ENCODE results near the gene MYO1E.

Gene MYO1E

DNA sequence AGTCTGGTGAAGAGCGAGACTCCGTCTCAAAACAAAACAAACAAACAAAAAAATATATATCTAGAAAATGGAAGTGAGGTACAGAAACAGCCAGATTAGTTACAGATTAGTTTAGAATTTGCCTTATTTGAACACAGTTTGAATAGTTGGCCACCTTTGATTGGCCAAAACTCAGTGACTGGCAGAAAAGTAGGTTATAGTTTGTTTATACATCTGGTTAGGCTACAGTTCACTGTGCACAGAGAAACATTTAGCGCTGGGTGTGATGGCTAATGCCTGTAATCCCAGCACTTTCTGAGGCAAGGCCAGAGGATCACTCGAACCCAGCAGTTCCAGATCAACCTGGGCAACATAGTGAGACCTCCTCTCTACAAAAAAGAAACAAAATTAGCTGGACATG, 114.4 kb downstream of the MYO1E start:
- no peak for DNase-seq

DNA sequence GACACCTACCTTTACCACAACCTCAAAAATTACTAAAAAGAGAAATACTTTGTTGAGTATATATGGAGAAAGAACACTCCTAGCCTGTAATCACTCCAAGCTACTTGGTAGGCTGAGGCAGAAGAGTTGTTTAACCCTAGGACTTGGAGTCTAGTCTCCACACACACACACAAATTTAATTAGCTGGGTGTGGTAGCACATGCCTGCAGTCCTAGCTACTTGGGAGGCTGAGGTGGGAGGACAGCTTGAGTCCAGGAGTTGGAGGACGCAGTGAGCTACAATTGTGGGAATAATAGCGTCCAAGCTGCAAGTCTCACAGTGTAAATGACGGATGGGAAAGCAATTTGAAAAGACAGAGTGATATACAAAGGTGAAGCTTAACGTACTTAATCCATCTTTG, 115.5 kb downstream of the MYO1E start:
- no peak for DNase-seq

DNA sequence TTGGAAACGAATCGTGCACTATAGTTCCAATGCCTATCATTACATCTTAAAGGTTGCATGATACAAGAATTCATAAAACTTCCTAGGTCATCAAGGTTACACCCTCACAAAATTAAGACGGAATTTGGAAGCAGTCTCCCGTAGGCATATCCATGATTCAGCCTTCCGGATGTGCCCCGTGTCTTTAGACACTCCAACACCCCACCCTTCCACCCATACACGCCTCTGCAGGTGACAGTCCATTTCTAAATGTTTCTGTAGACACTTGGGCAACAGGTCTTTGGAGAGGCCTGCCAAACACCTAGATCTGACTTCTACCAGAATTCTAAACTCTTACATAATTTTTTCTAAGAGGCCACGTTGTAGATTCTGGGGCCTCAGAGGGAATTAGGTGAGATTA, 116.2 kb downstream of the MYO1E start:
- no peak for DNase-seq

DNA sequence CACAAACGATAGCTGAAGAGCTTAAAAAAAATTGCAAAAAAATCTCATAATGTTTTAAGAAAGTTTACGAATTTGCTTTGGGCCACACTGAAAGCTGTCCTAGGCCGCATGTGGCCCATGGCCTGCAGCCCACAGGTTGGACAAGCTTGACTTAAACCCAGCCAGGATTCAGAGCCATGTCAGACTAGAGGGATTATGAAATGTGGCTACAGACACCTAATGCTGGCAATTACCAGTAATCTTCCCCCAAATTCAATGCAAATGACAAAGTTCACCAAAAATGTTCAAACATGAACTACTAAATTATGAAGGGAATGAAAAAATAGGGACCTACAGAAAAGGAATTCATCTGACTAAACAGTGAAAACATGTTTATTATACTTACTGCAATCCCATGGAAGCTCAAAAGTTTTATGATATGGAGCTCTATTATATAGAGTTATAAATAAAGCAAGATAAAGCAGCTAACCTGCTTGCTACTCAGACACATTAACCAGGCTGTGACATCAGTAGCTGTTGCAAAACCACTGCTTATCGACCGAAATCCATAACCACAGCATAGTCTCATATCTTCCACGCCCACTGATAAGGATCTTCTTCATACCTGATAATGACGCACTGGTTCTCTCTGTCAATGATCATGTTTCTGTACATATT, 116.9 kb downstream of the MYO1E start:
- DNase-seq: no peak

DNA sequence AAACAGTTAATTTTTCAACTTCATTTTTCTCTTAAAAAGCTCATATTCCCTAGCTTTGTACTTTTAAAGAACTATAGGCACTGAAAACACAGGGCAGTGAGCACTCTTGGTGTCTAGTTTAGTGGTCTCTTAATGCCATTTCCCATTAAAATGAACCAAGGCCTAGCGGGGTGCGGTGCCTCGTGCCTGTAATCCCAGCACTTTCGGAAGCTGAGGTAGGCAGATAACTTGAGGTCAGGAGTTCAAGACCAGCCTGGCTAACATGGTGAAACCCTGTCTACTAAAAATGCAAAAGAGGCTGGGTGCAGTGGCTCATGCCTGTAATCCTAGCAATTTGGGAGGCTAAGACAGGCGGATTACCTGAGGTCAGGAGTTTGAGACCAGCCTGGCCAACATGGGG, 120.5 kb downstream of the MYO1E start:
- DNase-seq: no peak

DNA sequence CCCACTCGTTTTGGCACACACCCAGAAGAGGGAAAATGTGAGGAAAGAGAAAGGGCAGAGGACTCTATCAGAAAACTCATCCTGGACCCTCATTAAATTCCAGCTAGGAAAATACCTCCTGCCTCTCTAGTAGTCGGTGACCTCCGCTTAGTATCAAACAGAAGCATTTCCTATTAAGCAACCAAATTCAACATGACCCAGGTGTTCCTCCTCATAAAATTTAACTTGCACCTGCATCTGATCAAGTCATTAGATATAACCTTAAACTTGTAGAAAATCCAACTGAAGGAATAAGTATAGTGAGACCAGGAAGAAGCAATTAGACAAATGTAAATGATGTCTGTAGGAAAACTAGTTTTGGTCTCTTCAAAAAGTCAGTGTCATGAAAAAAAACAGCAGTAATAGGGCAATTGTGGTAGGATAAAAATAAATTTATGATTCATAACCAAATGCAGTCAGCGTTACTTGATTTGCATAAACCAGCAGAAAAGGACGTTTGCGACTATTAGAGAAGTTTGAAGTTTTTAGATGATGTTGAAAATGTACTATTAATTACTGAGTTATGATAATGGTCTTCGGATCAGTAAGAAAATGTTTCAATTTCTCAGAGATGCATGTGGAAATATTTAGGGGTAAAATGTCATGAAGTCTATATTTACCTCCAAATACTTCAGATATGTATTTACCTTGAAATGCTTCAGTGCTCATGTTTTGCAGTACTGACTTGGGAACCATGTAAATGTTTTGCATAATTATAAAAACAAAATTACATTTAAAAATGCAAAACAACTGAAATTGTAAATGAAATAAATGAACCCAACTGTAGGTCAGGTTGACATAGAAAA, 121.4 kb downstream of the MYO1E start:
- DNase-seq: no peak

DNA sequence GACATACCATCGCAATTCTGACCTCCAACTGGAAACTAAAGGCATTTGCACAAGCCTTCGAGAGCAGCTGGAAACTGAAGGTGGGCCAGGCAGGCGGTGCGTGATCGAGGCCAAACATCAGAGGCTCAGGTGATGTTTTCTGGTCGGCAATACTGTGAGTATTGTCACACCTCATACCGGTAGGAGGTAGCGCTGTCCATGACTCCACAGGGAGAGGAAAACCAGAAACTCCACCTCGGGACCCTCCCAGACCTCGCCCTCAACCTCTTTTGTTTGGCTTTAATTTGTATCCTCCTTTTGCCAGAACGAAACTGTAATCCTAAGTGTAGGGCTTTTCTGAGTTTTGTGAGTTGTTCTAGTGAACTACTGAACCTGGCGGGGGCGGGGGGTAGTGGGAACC, 122.4 kb downstream of the MYO1E start:
- DNase-seq: no peak

DNA sequence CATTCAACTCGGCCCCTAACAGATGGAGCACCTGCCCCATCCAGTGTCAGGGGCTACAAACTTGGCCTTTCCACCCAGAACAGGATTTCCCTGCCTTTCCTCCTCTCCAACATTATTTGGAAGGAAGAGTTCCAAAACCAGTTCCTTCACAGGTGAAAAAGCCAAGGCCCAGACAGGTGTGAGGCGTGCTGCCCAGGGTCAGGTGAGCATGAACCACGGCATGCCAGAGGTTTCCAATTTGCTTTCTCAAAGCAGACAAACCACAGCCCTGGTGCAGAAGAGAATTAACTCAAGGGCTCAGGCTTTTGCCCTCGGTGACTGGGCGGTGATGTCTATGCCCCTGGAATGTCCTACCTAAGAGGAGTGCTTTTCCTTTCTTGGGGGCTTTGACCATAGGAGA, 122.9 kb downstream of the MYO1E start:
- DNase-seq: no peak

DNA sequence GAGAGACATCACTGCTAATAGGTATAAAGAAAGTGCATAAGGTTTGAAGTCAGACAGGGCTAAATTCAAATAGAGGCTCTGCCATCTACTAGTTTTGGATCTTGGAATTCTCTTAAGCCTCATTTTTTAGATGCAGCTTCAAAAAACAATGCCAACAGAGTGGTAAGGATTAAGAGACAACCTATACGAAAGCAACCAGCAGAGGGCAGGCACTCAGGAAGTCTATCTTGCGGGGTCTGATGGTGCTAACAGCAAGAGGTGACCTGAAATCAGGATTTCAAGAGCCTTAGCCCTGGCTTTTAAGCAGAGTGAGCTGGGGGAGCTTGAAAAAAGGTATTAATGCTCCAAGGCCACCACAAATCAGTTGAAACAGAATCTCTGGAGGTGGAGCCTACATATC, 125.3 kb downstream of the MYO1E start:
- DNase-seq: peak; percentile 50

DNA sequence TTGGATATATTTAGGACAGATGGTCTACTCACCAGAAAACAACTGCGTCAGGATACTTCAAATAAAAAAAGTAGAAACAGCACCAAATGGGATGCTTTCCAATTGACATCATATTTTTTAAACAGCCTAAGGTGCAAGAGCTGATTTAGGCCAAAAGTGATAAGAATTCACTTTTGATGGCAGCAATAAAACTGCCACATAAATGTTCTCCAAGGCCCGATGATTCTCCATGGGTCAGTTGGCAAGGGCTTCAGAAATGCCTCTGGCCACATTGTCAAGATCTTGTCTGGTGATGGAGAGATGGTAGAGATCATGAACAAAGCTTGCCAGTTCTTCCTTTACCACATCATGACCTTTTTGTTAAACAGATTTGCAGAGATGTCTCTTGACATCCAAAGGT, 127.1 kb downstream of the MYO1E start:
- DNase-seq: no peak

DNA sequence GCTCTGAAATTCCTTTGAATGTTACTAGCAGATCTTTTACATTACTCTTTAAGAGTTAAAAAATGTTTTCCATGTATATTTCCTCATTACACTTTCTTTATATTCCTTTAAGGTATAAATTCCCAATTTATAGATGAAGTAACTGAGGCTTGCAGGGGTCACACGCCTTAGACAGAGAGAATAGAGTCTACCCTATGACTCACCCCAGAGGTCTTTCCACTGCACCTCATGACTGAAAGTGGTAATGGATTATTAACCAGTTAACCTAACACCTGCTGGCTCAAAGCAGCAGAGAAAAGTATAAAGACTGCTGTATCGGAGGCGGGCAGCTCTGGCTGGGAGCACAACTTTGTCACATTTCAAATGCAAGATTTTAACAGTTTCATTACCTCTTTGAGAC, 128.3 kb downstream of the MYO1E start:
- DNase-seq: no peak

DNA sequence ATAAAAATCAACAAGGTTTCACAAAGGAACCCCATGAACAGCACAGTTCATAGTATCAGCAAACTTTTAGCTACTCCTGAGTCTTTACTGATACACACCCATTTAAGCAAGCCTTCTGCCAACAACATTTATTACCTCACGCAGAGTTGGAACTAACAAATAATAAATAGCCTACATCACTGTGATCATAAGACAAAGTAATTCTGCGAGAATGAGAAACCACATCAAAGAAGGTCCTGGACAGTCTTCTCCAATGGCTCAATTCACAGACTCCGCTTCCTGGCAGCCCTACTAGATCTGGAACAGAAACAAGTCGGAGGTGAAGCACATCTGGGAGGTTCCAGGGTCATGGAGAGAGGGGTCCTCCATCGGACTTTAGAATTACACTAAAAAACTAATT, 129.0 kb downstream of the MYO1E start:
- DNase-seq: no peak

DNA sequence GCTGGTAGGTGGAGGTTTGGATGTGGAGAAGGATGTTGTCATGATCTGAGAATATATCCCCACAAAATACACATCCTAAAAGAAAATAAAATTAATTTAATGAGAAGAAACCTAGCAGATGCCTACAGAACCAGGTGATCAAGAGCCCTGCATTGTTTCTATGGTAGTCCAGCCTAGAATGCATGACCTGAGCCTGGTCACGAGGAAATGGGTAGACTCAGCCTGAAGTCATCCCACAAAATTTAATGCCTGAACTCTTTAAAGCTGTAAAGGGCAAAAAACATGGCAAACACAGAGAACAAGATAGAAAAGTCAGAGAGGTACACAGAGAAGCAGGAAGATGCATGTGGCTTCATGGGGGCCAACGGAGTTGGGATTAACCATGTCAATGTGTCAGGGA, 130.0 kb downstream of the MYO1E start:
- DNase-seq: no peak

DNA sequence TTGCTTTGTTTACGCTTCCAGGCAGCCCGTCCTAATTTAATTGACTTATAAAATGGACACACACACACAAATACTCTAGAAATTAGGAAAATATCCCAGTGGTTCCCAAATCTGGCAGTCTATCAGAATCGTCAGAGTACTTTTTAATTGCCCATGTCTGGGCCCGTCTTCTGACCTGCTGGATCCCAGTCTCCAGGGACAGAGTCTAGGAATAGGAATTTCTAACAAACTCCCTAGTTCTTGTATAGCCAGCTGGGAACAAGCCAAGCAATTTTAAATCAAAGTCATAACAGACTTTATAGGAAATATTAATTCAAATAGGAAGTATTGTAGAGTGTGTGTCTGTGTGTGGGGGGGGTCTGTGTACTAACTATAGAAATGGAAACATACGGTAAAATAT, 132.6 kb downstream of the MYO1E start:
- no peak for DNase-seq

DNA sequence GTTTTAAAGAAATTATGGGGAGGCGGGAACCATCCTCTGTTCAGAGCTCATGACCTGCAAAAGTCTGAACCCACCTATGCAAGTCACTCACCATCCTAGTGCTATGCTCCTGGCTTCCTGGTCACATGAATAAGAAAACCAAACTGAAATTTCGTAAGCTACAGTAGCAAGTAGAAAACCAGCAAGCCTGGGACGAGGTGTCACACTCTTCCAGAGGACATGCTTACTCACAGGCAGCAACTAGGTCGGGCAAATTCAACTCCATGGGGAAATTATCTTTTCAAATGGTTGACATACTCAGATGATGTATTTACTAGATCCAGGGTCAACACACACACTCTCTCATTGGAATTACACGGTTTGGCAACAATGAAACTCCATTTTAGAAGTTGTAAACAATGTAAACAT, 134.7 kb downstream of the MYO1E start:
- DNase-seq: no peak

DNA sequence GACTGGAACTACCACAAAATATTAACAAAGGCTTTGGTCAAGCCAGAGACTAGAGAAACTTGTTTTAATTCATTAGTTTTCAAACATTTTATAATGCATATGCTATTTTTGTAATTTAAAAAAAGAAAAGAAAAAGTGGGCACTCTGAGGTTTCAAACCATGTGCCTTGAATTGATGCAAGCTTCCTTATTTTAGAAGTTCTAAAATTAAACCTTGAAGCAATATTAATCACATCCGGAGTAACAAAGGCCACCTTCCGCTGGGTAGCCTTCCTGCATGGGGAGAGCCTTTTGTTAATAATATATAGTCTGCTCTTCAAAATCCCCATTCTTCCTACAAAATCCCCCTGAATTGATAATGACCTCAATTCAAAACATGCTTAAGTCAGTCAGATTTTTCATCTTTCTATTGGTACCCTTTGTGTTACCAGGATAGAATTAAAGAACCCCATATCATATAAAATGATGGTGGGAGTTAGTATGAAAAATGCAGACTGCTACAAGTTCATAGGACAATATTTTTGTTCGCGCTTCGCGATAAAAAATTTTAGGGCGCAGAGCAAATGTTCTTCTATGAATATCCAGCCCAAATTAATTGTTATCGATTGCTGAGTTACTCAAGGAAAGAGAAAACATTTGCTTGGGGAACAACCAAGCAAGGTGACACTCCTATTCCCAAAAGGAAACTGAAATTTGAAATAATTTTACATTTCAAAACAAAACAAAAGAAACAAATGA, 135.4 kb downstream of the MYO1E start:
- DNase-seq: no peak

DNA sequence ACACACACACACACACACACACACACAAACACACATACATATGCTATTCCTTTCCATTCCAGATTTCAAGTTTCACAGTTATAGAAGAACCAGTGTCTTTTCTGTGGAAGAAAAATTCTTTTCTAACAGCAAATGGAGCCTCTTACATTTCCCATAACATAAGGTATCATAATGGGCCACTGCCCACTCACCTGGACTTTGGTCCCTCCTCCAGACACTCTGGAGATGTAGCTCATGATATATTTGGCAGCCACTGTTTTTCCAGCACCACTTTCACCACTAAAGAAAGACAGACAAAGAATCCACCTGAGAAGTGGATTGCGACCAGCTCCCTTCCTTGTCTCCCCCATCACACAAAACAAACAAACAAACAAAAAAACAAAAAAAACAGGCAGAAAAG, 136.3 kb downstream of the MYO1E start:
- no peak for DNase-seq

DNA sequence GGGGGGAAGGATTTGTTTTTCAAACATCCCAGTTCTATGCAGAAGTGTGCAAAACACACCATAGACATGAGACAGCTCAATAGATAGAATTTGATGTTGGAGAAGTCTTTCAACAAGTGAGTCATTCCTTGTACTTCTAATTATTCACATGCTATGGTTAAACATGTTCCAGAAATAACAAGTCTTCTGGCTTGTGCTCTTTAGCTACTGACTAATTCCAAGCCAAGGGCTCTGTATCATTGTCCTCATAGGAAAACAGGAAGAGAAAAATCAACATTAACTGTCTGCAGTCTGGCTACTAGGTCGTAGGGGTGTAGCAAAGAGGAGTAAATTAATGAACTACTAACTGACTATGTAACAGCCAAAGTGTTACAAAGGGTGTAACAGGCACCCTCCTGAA, 140.2 kb downstream of the MYO1E start:
- no peak for DNase-seq

DNA sequence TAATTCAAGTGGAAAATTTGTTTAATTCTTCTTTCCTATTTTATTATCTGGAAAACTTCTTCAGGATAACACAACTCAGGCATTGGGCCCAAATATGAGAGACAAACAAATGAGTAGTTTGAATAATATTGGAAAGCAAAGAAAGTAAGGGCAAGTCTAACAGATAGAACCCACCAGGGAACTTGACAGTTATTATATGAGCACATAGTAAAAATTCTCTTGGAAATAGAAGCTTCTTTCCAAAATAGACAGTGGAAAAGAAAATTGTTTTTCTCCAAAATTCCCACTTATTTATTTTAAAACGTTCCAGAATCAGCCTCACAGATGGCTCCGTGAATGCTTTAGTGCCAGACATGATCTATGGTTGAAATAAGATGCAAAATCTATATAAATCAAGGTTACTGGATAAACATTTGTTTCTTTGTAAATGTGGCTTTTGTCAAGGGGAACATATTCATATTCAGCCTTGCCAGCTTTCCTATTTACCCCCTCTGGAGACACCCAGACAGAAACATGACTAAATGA, 142.1 kb downstream of the MYO1E start:
- DNase-seq: no peak

DNA sequence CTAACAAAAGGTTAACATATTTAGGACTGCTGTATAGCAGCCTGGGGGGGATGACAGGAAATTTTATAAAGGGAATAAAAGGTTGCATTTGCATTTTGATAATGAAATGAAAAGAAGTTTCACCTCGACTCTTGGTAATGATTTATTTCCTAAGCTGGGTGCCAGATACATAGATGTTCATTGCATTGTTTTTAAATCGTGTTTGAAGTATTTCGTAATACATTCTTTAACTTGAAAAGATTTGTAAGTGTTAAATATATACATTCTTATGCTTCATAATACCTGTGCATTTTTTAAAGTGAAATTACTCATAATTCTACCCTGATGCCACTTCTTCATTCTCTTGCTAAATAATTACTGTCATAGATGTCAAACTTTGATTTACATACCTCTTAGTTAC, 143.2 kb downstream of the MYO1E start:
- no peak for DNase-seq

DNA sequence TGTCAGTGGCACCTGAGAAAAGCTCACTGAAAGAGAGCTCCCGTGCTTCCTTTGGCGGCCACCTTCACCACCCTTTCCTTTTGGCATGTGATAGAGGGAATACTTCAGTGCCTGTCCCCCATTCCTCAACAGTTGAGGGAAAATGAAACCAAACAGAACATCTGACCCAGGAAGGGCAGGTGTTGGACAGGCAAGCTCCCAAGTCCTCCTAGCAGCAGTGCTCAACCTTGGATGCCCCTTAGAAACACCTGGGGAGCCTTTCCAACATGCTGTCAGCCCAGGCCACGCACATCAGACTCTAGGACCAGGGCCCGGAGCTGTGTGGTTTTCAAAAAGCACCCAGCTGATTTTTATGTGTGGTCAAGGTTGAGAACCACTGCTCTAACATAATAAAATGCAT, 143.7 kb downstream of the MYO1E start:
- no peak for DNase-seq

DNA sequence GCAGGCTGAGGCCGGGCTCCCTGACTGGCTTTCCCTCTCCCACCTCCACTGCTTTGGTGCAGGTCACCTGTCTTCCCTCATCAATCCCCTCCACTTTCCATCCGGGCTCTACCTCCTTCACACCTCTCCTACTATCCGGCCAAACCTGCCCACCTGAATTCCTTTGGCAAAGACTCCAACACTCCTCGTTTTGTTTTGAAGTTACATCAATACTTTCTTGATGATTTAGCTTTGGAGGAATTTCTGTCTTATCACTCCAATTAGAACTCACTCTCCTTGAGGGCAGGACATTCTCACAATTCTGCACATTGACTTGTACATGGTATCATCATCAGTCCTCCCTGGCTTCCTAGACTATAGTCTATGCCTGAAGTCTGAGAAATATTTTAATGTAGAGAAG, 145.7 kb downstream of the MYO1E start:
- no peak for DNase-seq

DNA sequence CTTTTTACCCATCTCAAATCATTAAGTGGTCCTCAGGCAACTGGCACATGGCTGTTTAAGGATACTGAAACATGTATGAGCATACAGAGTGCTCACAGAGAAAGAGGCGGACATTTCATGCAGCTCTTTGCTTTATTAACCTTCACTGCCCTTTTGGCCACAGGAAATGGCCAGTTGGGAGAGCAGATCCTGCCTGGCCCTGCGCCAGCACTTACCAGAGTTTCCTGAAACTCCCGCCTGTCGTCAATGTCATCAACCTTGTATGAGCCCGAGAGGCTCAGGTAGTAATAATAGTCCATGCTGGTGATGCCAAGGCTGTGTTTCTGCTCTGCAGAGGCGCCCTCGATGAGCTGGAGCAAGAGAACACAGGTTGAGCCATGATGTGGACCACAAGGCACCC, 148.2 kb downstream of the MYO1E start:
- no peak for DNase-seq

DNA sequence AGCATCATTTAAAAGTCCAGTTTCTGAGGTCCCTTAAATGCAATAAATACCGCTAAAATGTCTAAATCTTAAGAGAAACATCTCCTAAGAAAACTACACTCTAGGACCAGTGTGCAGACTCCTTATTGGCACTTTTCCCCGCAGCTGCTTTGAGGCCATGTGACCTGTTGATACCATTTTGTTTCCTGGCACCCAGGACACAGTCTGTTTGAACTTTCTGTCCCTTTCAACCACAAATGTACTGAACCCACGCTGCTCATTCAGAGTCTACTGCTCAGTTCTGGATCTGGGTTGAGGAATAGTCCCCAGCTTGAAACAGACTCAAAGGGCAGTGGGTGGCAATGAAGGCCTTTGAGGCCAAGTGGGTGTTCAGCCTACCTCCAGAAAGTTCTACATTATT, 148.9 kb downstream of the MYO1E start:
- no peak for DNase-seq
